NCI-H2081 (cell line): ENCODE measurements around the gene NCBP3.
A peak's percentile ranks its signal among the peaks of the same experiment; 100 is the strongest.

Experiments used
- DNase-seq, 2 experiments: peaks; one replicate each; lab custom pipeline; 2025; lab: John Stamatoyannopoulos, UW

NCBP3 gene

DNA sequence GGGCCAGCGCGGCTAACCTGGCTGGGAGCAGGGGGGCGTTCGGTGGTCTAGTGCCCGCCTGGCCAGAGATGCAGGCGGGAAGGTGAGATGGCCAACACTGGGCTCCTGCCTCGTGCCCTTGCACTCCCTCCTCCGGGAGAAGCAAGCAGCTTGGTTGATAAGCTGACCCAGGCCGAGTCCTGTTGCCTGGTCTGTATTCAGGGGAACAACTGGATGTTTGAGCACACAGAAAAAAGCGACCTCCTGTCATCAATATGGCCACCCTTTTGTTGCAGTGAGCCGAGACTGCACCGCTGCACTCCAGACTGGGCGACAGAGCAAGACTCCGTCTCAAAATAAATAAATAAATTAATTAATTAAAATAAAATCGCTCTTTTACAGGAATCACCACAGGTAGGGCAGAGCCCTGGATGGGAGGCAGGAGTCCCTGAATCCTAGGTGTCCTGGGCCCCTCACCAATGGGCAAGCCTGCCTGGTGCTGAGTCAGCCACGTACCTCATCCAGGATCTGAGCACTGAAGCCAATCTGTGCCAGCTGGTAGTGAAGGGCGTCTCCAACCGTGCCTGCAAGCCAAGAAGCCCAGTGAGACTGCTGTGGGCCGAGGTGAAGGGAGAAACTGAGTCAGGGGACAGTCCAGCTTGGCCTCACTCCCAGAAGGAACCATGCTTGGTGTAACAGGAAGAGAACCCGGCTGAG is 90.6 kb downstream of the NCBP3 start:
- DNase-seq: no peak

DNA sequence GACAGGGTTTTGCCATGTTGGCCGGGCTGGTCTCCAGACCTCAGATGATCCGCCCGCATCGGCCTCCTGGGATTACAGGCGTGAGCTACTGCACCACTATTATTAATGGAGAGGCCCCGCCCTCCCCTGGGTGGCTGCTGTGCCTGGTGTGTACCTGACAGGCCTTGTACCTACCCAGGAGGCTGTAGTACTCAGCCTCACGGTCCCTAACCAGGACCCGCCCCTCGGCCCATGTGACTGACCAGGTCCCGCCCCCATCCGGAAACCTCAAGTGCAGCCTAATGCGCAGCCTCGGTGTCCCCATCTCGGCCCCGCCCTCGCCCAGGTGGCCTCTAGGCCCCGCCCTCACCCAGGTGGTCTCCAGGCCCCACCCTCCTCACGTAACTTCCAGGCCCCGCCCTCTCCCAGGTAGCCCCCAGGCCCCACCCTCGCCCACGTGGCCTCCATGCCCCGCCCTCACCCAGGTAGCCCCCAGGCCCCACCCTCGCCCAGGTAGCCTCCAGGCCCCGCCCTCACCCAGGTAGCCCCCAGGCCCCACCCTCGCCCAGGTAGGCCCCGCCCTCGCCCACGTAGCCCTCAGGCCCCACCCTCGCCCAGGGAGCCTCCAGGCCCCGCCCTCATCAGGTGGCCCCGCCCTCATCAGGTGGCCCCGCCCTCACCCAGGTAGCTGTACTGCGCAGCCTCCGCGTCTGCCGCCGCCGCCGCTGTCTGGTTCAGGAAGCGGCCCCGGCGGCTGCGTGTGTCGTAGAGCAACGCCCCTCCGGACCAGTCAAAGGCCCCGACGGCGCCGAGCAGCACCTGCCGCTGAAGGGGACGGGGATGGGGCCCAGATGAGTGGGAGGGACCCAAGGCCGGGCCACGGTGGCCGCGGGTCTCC is 91.3 kb downstream of the NCBP3 start:
- DNase-seq: peak; percentile 84 to 92

DNA sequence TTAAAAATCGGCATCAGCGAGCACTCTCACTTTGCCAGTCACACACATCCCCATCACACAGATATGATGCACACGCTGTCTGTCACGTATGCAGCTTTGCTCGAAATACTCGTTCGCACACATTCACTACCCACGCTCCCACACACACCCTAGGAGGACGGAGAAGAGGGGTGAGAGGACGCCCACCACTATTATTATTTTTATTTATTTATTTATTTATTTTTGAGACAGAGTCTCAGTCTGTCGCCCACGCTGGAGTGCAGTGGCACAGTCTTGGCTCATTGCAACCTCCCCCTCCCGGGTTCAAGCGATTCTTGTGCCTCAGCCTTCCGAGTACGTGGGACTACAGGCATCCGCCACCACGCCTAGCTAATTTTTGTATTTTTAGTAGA is 92.0 kb downstream of the NCBP3 start:
- DNase-seq: no peak

DNA sequence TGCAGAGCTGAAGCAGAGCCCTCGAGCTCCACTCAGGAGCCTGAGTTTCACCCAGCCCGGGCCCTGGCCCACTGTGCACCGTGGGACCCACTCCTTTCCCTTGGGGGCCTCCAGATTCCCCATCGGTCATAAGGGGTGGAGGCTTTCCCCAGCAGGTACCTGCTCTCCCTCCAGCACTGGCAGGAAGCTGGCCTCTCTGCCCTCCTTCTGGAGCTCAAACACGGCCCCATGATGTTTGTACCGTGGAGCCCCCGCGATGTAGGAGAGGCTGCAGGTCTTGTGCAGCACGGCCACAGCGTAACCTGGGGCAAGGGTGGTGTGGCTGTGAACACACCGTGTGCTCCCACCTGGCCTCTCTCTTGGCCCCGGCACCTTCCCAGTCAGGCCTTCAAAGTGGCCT is 92.4 kb downstream of the NCBP3 start:
- DNase-seq: no peak
